ENCODE measurements around the gene NXT2. TPM values are rescaled to one million over a fixed set of nuclear protein-coding genes. Genes with fewer than 3 reads are reported as not detected.
A peak's percentile ranks its signal among the peaks of the same experiment; 100 is the strongest.
"Not testable (repeated sequence)": the region's sequence is repeated elsewhere in the genome, so short reads cannot be mapped to it uniquely, and the experiment has no call there.

NXT2 gene
- total RNA-seq, 2 experiments from 2014 or later = 10.9 to 11.6 TPM

DNA sequence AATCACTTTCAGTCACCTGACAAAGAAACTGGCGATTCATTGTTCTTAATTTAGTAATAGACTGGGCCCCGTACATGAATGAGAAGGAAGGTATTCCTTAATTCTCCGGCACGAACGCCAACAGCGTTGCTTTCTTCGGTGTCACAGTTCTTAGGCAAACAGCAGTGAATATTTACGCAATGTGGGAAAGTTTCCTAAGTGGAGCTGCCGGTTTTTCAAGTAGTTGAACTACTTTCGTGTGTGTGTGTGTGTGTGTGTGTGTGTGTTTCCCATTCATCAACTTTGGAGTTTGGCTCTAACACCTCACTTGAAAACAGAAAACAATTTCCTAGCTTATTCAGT is 651 bp downstream of the NXT2 start:
- Mint-ChIP-seq H3K4me3 (peak overlapping the region; percentile 89), H3K27ac (peak overlapping the region; percentile 99), H3K36me3 (ENCODE audit: low read depth) (no peaks in the 10 kb centered on the region), H3K4me1 (peaks cover 14% of the 10 kb centered on the region), H3K9me3 (ENCODE audit: low read depth) (no peaks in the 10 kb centered on the region), H3K27me3 (peaks cover 3% of the 10 kb centered on the region)
- intact Hi-C loops (cut with DNase I, micrococcal nuclease) = loop anchor here (1.0 to 10.0 kb wide), 9 partner anchors 100 to 1446 kb away; partner anchors contain the start of genes ACSL4 (in 2 of the 2), ATG4A (in 2 of the 2), PSMD10 (in 2 of the 2) and AMMECR1 (in 1 of the 2)
- POLR2A ChIA-PET = no interaction called here
- no peak for DNase-seq
- CTCF ChIA-PET = interaction anchor here (0.7 to 1.1 kb wide), 3 partner anchors 52 to 379 kb away, joined by 3 to 4 read pairs (median 3); no protein-coding TSS in a partner anchor
- ATAC-seq = no peak

DNA sequence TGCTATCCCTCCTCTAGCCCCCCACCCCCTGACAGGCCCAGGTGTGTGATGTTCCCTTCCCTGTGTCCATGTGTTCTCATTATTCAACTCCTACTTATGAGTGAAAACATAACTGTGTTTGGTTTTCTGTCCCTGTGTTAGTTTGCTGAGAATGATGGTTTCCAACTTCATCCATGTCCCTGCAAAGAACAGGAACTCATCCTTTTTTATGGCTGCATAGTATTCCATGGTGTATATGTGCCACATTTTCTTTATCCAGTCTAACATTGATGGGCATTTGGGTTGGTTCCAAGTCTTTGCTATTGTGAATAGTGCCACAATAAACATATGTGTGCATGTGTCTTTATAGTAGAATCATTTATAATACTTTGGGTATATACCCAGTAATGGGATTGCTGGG is 2.4 kb downstream of the NXT2 start:
- H3K36me3 Mint-ChIP-seq (ENCODE audit: low read depth); CTCF ChIA-PET; DNase-seq; H3K4me3 Mint-ChIP-seq; ATAC-seq; H3K27ac Mint-ChIP-seq; POLR2A ChIA-PET; H3K9me3 Mint-ChIP-seq (ENCODE audit: low read depth); H3K27me3 Mint-ChIP-seq; H3K4me1 Mint-ChIP-seq: not testable (repeated sequence)
- intact Hi-C loops (cut with DNase I, micrococcal nuclease) = loop anchor here (5.0 to 10.0 kb wide), 5 partner anchors 98 to 1444 kb away; partner anchors contain the start of genes ATG4A (in 1 of the 2) and PSMD10 (in 1 of the 2)

DNA sequence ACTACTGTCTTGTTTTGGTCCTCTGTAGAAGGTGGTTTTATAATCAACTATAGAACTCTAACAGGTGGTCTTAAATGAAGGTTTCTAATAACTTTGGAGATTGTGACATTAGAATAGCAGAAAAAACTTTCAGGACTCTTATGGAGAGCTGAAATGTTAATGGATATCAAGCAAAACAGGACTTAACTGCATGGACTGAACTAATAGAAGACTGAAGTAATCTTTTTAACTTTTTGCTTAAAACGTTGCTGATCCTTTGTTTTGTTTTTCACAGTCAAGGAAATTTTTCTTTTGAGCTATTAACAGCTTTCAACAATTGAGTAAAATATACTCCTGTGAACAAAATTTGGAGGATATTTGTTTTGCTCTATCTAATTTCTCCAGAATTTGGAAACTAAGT is 17.2 kb downstream of the NXT2 start:
- intact Hi-C loops (cut with DNase I, micrococcal nuclease) = no loop called here
- Mint-ChIP-seq H3K4me3 (no peak overlapping the region), H3K36me3 (ENCODE audit: low read depth) (no peaks in the 10 kb centered on the region), H3K4me1 (no peaks in the 10 kb centered on the region), H3K9me3 (ENCODE audit: low read depth) (no peaks in the 10 kb centered on the region), H3K27me3 (peaks cover 6% of the 10 kb centered on the region), H3K27ac (no peak overlapping the region)
- DNase-seq (no peak), ATAC-seq (no peak)
- POLR2A ChIA-PET = no interaction called here
- CTCF ChIA-PET = no interaction called here

DNA sequence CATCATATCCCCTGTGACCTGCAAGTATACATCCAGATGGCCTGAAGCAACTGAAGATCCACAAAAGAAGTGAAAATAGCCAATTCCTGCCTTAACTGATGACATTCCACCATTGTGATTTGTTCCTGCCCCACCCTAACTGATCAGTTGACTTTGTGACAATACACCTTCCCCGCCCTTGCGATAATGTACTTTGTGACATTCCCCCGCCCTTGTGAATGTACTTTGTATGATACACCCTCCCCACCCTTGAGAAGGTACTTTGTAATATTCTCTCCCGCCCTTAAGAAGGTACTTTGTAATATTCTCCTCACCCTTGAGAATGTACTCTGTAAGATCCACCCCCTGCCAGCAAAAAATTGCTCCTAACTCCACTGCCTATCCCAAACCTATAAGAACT is 39.4 kb downstream of the NXT2 start:
- ATAC-seq; CTCF ChIA-PET; H3K4me1 Mint-ChIP-seq; POLR2A ChIA-PET; H3K4me3 Mint-ChIP-seq; H3K36me3 Mint-ChIP-seq (ENCODE audit: low read depth); intact Hi-C loops (cut with DNase I, micrococcal nuclease); DNase-seq; H3K27me3 Mint-ChIP-seq; H3K27ac Mint-ChIP-seq; H3K9me3 Mint-ChIP-seq (ENCODE audit: low read depth): not testable (repeated sequence)

DNA sequence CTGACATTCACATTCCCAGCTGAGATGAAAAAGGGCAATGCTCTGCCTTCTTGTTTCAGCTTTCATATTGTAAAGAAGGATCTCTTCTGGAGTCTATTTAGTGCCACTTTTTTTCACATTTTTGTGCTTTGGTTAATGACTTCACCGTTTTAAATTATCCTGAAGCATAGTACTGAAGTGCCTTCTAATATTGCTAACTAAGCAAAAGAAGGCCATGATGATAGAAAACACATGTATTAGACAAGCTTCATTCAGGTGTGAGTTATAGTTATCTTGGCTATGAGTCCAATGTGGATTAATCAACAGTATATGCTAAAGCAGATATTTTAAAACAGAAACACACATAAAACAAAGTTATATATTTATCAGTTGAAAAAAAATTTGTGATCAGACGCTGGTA is 40.4 kb downstream of the NXT2 start:
- intact Hi-C loops (cut with DNase I, micrococcal nuclease) = no loop called here
- ChIA-PET POLR2A (no interaction called here), CTCF (no interaction called here)
- ATAC-seq = no peak
- Mint-ChIP-seq H3K36me3 (ENCODE audit: low read depth) (no peaks in the 10 kb centered on the region), H3K9me3 (ENCODE audit: low read depth) (no peaks in the 10 kb centered on the region), H3K4me1 (no peaks in the 10 kb centered on the region), H3K27me3 (peaks cover 3% of the 10 kb centered on the region), H3K4me3 (no peak overlapping the region), H3K27ac (no peak overlapping the region)
- no peak for DNase-seq

DNA sequence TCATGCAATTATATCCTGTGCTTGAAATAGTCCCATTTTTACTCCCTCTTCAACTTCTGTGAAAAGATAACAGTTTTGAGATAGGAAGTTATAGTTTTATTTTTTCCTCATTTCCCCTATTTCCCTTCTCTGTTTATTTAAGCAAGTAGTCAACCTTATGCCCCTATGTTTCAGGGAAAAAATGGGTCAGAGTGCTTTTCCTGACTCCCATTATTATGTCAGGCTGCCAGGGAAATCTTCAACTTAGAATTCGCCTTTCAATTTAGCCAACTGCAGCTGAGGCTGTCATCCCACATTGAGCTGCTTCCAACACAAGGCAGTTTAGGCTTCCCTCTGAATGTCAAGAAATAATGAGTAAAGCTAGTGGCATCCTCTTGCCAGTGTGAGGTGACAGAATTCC is 42.3 kb downstream of the NXT2 start:
- Mint-ChIP-seq H3K4me1 (no peaks in the 10 kb centered on the region), H3K27me3 (peaks cover 3% of the 10 kb centered on the region), H3K36me3 (ENCODE audit: low read depth) (no peaks in the 10 kb centered on the region), H3K9me3 (ENCODE audit: low read depth) (no peaks in the 10 kb centered on the region), H3K27ac (no peak overlapping the region), H3K4me3 (no peak overlapping the region)
- ChIA-PET CTCF (no interaction called here), POLR2A (no interaction called here)
- ATAC-seq (no peak), DNase-seq (no peak)
- intact Hi-C loops (cut with DNase I, micrococcal nuclease) = no loop called here

DNA sequence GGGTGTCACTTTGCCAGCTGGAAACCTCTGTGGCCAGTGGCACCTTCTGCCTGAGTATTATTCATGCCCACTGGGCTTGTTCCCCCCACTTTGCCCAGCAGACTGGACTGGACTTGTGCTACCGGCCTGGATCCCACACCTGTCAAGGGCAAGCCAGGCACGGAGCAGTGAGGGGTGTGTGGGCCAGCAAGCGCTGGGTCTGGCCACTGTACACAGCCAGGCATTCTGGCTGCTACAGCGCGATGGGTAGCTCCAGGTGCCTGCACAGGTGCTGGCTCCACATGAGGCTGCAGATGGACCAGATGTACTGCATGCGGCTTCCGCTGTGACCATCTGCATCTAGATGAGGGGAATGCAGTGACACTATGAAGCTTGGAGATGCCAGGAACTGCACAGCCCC is 48.8 kb downstream of the NXT2 start:
- no peak for ATAC-seq
- H3K9me3 Mint-ChIP-seq (ENCODE audit: low read depth) = no peaks in the 10 kb centered on the region
- DNase-seq = no peak
- no peaks in the 10 kb centered on the region for H3K36me3 Mint-ChIP-seq (ENCODE audit: low read depth)
- H3K4me3 Mint-ChIP-seq = no peak overlapping the region
- ChIA-PET POLR2A (no interaction called here), CTCF (no interaction called here)
- no peak overlapping the region for H3K27ac Mint-ChIP-seq
- H3K27me3 Mint-ChIP-seq = peaks cover 3% of the 10 kb centered on the region
- no peaks in the 10 kb centered on the region for H3K4me1 Mint-ChIP-seq
- intact Hi-C loops (cut with DNase I, micrococcal nuclease) = no loop called here

DNA sequence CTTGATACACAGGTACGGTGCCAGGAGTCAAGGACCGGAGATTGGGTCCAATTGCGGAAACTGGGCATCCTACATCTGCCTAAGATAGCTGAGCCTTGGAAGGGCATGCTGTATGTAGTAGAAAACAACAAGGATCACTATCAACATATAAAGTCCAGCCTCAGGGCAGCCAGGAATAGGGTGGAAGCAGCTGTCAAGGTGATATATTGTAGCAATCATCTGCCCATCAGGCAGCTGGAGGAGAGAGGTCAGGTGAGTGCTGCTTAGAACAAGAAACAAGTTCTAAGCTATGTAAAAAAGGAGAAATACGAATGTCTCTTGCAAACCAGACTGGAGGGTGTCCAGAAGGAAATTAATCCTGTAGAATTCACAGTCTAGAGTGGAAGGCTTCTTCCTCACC is 53.5 kb downstream of the NXT2 start:
- H3K27me3 Mint-ChIP-seq = no peaks in the 10 kb centered on the region
- ATAC-seq = no peak

More for the DNA sequence above, 53.5 kb downstream of the NXT2 start:
- ChIA-PET CTCF (no interaction called here), POLR2A (no interaction called here)
- intact Hi-C loops (cut with DNase I, micrococcal nuclease) = no loop called here
- no peaks in the 10 kb centered on the region for H3K36me3 Mint-ChIP-seq (ENCODE audit: low read depth)
- H3K9me3 Mint-ChIP-seq (ENCODE audit: low read depth) = no peaks in the 10 kb centered on the region
- no peaks in the 10 kb centered on the region for H3K4me1 Mint-ChIP-seq
- no peak overlapping the region for H3K27ac Mint-ChIP-seq
- DNase-seq = no peak
- no peak overlapping the region for H3K4me3 Mint-ChIP-seq

Other genes starting within 250 kb of the NXT2 start
- gene GUCY2F, start 54.8 kb upstream of the NXT2 start, total RNA-seq = not detected
- under 1 TPM; 0.21 to 0.35 TPM for gene KCNE5, start 88.3 kb downstream of the NXT2 start, total RNA-seq
- 10 to 100 TPM; 44.0 to 64.5 TPM for gene ACSL4, start 196.4 kb downstream of the NXT2 start, total RNA-seq

All from activated CD4-positive, alpha-beta T cell treated with anti-CD3 and anti-CD28 coated beads for 36 hours (primary cell).